SU-DHL-6 (cell line): ENCODE results near the gene MGAT5.

Source experiments
- EZH2phosphoT487 ChIP-seq: fragments of 200-600 bp; sonication (generic), shearing (Covaris generic); conservative IDR thresholded peaks from 2 replicates; pipeline ENCODE4 v1.6.1; 2018; ENCODE audit warnings: mild to moderate bottlenecking, antibody characterized with exemption, low read length, moderate library complexity, mixed read lengths
- TF ChIP-seq, protein P1 (sequence below): fragments of 200-600 bp; sonication (generic); IDR thresholded peaks from one replicate; pipeline ENCODE4 v1.5.1; 2017; ENCODE audit warnings: antibody characterized with exemption, mild to moderate bottlenecking, low read length, moderate library complexity; ENCODE audit not compliant: insufficient read depth, poor library complexity, severe bottlenecking

DNA sequence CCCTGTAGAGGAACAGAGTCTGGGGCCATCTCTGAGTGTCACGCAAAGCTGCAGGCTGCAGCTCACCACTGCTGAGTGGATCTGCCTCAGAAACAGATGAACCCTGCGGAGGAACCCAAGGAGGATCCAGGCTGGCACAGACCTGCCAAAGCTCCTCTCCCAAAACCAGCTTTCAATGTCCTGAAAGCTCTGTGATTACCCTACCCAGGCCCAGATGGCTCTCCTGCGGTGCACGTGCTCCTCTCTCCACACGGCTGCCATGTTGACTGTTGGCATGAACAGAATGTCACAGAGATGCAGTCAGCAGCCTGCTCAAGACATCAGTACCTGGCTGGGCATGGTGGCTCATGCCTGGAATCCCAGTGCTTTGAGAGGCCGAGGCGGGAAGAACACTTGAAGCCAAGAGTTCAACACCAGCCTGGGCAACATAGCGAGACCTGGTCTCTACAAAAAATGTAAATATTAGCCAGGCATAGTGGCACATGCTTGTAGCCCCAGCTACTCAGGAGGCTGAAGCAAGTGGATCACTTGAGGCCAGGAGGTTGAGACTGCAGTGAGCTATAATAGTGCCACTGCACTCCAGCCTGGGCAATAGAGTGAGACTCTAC lies 216.8 kb downstream of the MGAT5 start:
- TF ChIP-seq, protein P1, sequence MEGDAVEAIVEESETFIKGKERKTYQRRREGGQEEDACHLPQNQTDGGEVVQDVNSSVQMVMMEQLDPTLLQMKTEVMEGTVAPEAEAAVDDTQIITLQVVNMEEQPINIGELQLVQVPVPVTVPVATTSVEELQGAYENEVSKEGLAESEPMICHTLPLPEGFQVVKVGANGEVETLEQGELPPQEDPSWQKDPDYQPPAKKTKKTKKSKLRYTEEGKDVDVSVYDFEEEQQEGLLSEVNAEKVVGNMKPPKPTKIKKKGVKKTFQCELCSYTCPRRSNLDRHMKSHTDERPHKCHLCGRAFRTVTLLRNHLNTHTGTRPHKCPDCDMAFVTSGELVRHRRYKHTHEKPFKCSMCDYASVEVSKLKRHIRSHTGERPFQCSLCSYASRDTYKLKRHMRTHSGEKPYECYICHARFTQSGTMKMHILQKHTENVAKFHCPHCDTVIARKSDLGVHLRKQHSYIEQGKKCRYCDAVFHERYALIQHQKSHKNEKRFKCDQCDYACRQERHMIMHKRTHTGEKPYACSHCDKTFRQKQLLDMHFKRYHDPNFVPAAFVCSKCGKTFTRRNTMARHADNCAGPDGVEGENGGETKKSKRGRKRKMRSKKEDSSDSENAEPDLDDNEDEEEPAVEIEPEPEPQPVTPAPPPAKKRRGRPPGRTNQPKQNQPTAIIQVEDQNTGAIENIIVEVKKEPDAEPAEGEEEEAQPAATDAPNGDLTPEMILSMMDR: no peak
- TF ChIP-seq EZH2phosphoT487: no peak
